SKM-1 (cell line): ENCODE measurements around the gene PCBP3.

Experiments used
- DNase-seq: peaks from one replicate; lab custom pipeline; 2025; ENCODE audit not compliant: unreplicated experiment; lab: John Stamatoyannopoulos, UW

Gene PCBP3

DNA sequence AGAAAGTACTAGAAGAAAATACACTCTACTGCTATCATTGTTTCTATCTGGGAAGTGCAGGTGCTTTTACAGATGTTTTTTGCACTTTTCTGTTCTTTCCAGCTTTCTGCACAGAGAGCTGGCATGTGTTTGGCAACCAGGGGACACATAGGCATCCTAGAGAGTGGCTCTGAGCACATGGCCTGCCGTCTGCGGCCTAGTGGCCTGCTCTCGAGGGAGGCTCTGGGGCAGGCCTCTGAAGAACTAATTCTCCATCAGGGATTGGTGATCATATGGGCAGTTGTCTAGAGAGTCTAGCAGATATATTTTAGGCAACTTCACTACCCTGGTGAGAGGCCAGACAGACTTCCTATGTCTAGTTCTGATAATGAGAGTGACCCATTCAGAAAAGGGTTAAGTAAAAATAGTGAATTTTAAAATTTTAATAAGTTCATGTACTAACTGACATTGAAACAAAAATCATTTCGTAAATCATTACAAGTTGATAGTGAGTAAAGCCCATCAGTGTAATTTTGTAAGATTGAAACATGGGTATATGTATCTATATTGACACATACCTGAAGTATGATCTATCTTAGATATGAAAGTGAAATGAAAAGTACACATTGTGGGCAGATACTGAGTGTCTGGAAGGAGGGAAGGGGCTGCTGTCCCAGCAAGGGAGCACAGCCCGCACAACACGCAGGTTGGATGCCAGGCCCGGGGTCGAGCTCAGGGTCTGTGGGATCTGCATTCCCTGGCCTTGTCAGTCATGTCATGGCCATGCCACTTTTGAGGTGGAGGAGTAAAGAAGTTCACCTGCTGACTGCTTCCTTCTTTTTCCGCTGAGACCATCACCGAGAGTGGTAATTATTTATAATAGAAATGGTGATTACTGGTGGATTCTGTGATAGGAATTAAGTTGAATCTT, 79.8 kb downstream of the PCBP3 start:
- no peak for DNase-seq

DNA sequence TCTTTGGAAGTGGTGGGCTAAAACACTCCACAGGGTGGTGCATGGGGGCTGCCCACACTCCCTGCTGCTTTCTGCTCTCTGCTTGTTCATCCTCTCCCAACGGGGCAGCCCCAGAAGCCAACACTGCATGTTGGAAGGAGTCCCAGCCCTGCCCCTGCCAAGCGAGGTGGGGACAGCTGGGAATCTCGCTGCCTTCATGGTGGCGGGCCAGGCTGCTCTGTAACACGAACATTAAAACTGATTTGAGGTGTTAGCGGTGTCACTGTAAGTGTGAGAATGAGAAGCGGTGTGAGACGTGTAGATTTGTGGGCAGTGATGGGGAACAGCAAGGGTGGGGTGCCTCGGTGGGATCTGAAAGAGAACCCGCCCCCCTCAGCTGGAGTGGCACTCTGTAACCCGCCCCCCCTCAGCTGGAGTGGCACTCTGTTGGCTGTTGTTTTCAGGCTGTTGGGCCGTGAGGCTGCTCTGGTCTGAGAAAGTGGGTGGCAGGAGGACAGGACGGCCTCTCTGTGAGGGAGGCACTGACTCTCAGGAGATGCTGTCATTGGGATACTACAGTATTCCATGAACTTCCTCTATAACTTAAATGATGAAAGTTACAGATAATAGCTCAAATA, 80.9 kb downstream of the PCBP3 start:
- DNase-seq, result no peak

DNA sequence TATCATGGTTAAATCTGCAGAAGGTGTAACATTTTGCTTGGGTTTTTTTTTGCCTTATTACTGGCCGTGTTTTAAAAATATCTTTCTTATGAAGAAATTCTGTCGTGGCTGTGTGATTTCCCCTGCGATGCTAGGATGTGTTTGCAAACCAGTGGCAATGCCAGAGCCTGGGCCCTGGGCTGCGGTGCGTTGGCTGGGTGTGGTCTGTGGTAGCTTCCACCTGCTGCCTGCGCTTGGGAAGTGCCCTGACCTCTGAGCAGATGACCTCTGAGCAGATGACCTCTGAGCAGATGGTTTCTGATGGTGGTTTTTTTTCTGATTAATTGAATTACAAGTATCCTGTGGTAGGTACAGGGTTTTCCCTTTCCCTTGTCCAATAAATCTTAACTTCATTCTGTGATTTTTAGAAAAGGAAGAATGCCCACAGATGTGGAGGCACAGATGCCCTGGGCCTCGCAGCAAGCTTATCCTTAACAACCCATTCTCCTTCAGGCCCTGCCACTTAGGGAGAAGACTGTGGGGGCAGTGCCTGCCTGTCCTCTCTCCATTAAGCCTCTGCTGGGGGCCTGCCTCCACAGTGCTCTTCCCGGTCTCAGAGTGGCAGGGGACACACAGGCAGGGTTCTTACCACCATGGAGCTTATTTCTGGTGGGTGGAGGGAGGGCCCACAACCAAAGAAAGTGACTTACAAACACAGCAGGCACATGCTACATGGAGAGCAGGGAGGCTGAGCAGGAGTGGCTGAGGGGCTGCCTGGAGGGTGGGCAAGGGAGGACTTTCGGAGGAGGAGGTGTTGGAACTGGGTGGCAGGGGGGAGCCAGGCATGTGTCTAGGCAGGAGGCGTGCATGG, 81.7 kb downstream of the PCBP3 start:
- DNase-seq, result no peak

DNA sequence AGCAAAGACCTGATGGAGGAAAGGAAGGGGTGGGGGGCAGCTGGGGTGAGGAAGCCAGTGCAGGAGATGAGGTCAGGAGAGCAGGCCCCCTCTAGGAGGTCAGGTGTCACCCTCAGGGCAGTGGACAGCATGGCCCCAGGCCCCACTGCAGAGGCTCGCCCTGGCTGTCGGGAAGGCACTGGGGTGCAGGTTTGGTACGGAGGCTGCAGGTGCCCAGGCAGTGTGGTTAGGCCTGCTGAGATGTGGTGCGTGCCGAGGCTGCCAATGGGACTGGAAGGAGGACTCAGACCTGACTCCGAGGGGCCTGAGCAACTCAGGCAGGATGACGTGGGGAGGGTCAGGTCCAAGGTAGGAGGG, 82.3 kb downstream of the PCBP3 start:
- no peak for DNase-seq

DNA sequence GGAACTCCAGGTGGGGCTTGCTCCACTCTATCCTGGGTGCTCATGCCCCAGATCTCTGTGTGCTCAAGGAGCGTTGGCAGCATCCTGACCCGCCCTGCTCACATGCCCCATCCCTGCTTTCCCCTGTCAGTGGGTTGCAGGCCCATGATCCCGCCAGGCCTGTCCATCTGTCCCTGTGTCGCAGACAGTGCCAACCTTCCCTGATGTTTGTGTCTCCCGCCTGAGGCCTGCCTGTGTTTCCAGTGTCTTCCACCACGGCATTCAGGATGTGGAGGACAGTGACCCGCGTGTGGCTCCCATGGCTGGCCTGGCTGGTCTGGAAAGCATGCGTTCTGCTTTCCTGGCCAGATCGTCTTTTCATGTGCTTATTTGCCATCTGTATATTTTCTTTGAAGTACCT, 82.9 kb downstream of the PCBP3 start:
- no peak for DNase-seq

DNA sequence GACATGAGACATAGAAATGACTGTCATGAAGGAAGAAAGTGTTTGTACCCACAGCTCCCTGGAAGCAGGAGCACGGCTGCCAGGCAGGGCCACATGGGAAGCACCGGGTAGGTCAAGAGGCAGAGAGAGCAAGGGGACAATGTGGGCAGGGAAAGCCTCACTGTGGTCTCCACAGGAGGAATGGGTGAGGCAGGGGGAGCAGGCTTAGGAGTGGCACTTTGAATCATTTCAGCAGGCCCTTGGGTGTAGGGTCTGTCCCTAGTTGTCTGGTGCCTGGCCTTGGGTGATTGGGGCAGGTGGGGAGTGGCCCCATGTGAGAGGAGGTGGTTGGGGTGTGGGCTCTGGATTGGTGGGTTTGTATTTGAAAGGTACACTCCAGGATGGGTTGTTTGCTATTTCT, 83.9 kb downstream of the PCBP3 start:
- no peak for DNase-seq

DNA sequence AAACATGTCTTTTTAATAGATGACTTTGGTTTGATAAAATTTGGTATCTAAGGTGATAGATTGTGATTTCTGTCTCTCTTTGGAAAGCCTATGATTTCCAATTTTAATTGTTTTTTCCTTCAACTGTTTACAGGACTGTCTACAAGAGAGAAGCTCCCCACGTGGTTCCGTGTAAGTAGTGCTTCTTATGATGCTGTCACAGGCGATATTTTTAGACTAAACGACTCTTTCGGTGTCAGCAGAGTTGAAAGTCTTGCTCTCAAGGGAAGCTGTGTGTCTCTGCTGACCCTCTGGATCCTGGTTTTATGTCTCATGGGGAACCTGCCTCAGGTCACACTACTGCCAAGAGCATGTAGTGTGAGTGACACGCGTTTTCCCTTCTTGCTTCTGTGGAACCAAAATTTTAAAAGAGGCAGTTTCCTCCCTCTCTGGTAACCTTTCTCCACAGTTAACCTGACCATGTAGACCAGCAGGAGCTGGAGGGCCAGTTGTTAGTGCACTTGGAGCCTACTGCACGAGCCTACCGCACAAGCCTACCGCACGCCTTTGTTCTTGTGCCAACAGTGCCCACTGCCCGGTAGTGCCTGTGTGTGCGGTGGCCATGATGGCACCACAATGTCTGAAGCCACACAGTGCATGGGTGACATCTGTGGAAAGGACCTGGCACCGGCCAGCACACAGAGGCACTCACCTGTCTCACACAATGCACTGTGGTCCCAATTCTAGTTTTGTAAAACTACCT, 91.9 kb downstream of the PCBP3 start:
- DNase-seq, result no peak

DNA sequence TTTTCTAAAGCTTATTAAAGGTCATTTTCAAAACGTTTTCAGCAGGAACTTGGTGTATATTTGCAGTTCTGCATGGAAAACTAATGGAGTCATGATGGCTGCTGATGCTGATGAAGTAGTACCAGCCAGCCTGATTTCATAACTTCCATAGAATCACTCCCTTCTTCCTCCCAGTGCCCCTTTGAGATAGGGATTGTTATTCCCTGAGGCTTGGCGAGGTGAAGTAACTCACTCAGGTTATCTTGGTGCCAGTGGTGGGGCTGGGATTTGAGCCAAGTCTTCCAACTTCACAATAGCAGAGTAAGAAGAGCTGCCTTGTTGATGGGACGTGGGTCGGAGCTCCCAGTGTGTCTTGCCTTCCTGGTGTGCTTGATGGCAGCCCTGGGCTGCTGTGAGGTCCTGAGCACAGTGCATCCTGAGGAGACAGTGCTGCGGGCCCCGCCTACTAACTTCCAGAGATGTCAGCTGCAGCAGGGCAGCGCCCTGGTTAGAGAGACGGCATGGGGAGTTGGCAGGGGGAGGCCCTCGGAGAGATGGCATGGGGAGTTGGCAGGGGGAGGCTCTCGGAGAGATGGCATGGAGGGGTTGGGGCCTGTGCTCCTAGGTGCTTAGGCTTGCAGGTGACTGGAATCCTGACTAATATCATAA, 92.6 kb downstream of the PCBP3 start:
- DNase-seq, result no peak

DNA sequence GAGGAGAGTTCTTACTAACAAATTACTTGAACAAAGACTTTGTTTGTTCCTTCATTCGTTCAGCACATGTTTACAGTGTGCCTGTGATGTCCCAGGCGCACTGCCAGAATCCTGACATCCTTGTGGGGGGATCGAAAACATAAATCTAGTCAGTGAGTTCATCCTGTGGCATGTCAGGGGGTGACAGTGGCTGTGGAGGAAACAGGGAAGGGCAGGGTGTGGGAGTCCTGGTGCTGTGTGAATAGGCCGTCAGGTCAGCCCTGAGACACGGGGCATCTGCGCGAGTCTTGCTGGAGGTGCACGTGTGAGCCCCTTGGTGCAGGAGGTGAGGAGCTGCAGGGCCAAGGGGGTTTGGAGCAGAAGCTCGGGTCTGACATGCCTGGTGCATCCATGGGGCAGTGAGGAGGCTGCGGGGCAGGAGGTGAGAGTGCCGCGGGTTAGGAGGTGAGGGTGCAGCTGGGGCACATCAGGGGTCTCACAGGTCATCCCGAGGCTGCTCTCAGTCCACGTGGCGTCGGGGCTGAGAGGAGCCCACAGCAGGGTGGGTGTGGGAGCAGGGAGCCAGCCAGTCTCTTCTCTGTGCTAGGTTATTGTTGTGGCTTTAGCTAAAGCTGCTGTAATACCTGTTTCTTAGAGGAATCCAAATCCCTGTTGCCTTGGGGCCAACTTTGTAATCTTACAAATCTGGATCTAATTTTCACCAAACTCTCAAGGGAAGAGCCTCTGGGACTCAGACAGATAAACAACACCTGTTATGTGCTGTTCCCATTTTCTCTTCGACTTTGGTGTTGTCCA, 93.4 kb downstream of the PCBP3 start:
- no peak for DNase-seq

DNA sequence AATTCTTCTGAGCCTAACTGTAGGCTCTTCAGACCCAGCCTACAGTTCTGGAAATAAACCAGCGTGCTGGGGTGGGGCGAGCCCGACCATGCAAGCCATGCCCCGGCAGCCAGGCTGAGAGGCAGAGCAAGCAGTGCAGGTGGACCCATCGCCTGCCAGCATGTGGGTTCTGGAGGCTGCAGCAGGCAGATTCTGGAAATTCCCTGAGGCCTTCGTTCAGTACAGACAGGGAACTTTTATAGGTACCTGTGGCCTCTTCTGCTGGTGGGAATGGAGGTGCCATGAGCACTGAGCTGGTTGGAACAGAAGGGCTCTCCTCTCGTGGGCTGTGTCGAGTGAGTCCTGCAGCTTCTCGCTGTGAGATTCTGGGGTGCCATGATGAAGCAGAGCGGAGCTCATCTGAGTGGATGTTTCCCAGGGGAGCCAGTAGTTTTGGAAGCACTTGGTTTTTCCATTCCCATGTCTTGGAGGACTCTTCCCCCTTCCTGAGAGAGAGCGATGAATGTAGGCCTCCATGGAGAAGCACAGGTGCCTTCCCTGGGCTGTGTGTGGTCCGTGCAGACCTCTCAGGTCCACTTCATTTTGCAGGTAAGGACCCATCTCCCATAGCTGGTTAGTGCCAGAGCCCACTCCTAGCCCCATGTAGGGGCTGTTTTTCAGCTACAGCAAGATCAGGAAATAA, 94.1 kb downstream of the PCBP3 start:
- DNase-seq, result no peak

DNA sequence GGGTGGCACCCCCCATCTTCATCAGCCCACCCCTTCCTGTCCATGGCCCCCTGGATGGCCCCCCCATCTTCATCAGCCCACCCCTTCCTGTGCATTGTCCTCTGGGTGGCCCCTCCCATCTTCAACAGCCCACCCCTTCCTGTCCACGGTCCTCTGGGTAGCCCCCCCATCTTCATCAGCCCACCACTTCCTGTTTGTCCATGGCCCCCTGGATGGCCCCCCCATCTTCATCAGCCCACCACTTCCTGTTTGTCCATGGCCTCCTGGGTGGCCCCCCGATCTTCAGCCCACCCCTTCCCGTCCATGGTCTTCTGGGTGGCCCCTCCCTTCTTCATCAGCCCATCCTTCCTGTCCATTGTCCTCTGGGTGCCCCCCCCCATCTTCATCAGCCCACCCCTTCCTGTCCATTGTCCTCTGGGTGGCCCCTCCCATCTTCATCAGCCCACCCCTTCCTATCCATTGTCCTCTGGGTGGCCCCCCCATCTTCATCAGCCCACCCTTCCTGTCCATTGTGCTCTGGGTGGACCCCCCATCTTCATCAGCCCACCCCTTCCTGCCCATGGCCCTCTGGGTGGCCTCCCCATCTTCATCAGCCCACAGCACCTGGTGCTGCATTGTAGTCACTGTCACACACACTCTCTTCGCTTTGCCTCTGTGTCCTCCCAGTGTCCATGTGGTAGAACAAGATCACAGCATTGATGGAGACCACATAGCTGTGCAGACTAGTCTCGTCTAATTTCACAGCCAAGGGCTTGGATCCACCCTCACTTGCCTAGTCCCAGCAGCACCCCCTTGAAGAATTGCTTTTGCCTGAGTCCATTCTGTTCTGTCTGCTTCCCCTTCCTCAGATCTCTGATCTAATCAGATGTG, 95.9 kb downstream of the PCBP3 start:
- no peak for DNase-seq

DNA sequence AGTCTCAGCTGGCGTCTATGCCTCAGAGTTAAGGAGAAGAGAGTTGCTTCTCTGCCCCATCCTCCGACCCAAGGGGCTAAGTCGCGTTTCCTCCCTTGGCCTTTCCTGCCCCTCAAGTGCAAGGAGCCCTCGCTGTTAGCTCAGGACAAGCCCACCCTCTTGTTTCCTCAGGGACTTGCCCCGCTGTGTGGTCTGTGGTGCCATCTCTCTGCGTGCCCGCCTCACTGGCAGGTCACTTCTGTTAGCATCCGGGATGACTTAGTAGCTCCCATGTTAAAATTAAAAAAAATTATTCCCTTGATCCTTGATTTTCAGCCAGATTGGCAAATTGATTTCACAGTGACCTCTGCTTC, 96.5 kb downstream of the PCBP3 start:
- no peak for DNase-seq

DNA sequence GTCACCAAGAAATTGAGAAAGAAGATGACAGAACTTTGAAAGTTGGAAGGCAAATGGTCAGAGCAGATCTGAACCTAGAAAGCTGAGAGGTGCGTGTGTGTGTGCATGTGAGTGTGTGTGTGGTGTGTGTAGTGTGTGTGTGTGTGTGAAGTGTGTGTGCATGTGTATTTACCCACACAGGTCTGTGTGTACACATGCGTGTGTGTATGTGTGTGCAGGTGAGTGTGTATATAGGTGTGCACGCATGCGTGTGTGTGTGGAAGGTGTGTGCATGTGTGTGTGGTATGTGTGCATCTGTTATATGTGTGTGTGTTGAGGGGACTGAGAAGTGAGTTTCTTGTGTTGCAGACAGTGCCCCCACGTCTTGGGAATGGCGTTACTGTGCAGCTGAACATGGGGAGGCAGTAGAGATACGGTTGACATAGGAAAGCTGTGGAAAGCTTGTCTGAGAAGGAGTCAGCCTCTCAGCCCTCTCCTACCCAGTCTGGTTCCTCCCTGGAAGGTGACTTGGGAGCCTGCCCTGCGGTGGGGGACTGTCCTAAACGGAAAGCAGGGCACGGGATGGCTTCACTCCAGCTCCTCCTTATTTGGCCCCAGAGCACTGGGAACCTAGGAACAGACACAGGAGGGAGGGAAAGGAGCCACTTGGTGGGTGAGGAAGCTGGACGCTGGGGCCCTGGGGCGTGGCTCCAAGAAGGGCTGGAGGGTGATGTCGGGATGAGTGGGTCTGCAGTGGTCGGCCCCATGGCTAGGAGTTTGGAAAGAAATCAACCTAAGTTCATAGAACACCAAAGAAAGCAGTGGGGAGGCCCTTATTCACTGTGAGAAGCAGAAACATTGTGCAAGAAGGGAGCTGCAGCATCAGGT, 97.2 kb downstream of the PCBP3 start:
- no peak for DNase-seq

DNA sequence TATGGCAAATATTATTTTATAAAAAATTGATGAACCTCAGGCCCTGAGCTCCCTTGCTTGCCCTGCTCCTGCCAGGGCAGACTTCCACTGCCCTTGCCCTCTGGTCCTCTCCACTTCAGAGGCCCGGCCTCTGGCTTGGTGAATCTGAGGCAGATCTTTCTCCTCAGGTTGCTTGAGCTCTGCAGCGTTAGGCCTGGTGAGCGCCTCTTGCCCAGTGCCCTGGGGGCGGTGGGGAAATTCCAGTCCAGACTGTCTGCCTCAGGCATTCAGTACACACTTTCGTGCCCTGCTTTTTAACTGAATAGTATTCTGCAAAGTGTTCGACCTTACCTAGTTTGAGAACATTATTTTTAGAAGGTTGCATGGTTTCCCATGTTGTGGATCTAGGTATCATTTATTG, 98.2 kb downstream of the PCBP3 start:
- DNase-seq, result no peak

DNA sequence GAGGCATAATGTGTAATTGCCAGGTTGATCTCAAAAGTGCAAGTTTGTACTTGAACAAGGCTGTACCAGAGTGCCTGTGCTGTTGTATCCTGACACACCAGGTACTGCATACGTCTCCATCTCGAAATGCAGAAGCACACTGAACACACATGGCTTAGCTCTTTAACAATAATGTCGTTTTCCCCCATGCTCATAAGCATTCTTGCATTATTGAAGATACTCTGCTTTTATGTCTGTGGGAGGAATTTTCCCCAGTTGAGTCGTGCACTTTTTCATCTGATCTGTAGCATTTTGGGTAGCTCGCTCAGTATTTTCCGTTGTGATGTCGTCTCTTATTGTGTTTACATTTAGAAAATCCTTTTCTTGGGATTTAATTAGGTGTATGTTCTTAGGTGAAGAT, 98.7 kb downstream of the PCBP3 start:
- DNase-seq, result no peak

DNA sequence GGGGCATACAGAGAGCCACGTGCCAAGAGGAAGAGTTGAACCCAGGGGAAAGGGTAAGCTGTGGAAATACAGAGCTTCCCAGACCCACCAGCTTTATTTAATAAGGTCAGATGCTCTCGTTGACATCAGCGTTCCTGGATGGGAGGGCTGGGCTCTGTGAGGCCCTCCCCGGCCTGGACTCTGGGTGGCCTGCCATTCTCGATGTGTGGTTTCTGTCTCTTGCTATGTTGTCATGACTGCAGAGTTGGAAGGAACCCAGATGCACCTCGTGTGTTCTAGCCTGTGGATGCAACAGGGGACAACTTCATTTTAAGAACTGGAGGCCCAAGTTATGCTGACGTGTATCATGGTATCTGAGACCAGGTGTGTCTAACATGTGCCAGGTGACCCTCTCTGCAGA, 101.7 kb downstream of the PCBP3 start:
- no peak for DNase-seq

DNA sequence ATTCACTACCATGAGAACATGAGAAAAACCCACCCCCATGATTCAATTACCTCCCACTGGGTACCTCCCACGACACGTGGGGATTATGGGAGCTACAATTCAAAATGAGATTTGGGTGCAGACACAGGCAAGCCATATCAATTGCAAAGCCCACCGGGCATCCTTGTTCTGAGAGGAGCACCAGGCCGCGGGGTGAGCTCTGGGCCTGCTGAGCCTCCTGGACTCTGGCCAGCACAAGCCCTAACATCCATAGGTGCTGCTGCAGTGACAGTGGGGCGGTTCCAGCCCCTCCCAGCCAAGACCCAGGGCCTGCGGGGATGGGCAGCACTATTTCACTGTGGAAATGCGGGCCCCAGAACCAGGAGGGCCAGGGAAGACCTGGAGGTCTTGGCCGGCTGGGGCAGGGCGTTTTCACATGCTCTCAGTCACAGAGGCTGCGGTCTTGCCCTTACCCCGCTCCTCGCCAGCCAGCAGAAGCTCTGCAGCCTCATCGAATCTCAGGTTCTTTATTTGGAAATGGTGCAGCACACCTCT, 103.8 kb downstream of the PCBP3 start:
- no peak for DNase-seq
